Measurements from ENCODE around the gene BMPR1B. TPM values are rescaled to one million over a fixed set of nuclear protein-coding genes. Genes with fewer than 3 reads are reported as not detected.

The BMPR1B gene
- total and polyA plus RNA-seq, 2 of the 4 experiments (the other 2 are of a cell fraction) = 0.24 to 0.90 TPM

DNA sequence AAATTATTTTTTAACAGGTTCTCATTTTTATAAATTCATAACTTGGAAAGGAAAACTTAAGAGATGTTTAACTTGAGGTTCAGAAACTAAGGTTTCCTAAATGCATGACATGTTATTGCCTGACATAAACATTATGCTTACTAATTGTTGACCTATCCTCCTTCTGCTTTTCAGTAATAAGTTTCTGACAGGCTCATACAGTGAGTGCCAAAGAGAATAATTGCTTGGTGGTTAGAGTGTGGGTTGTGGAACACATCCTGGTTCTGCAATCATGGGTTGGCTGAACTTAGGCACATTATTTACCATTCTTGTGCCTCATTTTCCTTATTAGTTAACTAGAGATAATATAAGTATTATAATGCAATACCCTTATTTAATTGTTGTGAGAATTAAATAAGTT, 56.5 kb downstream of the BMPR1B start:
- Histone ChIP-seq H3K9me1 (ENCODE audit: insufficient read depth, low read length) (no peaks in the 10 kb centered on the region), H4K8ac (ENCODE audit: low read depth in 2 of 2, low read length in 2 of 2) (no peak overlapping the region), H3K4me2 (ENCODE audit: low read depth, low read length) (no peak overlapping the region), H3K4me1 (ENCODE audit: control insufficient read depth, insufficient read depth, low read length) (no peaks in the 10 kb centered on the region), H3K18ac (ENCODE audit: low read depth, low read length) (no peak overlapping the region), H2AFZ (replicated peaks; ENCODE audit: low read length, poor library complexity) (no peak overlapping the region), H3K4ac (ENCODE audit: low read depth, low read length) (no peak overlapping the region), H2BK120ac (ENCODE audit: low read depth, low read length) (no peak overlapping the region), H3K9ac (ENCODE audit: low read depth, low read length) (no peak overlapping the region), H4K5ac (ENCODE audit: low read depth, low read length) (no peak overlapping the region), H3K27me3 (ENCODE audit: control insufficient read depth, insufficient read depth, low read length) (peaks cover 2% of the 10 kb centered on the region; the same call in 1 of the 2 replicates), H3K14ac (replicated peaks; ENCODE audit: low read depth, low read length) (no peak overlapping the region), H2BK20ac (ENCODE audit: low read depth, low read length) (no peak overlapping the region), H3K56ac (ENCODE audit: extremely low read depth, insufficient read depth, low read length) (no peak overlapping the region), H3K27ac (ENCODE audit: insufficient read depth, low read length) (no peak overlapping the region), H2AK9ac (replicated peaks; ENCODE audit: low read depth, low read length, poor library complexity) (no peak overlapping the region), H2AK5ac (ENCODE audit: low read depth, low read length) (no peak overlapping the region), H3K36me3 (ENCODE audit: control insufficient read depth, insufficient read depth, low read length) (no peaks in the 10 kb centered on the region), H3K9me3 (ENCODE audit: control insufficient read depth, insufficient read depth, low read length) (no peaks in the 10 kb centered on the region), H3K23ac (ENCODE audit: low read depth, low read length) (no peak overlapping the region), H4K91ac (ENCODE audit: insufficient read depth, low read depth, low read length) (no peak overlapping the region), H2BK5ac (ENCODE audit: low read depth, low read length, poor library complexity, severe bottlenecking) (no peak overlapping the region), H3K79me1 (ENCODE audit: low read depth in 1 of 2, low read length in 2 of 2) (no peaks in the 10 kb centered on the region), H3K4me3 (ENCODE audit: insufficient read depth, low read depth, low read length) (no peak overlapping the region), H4K20me1 (ENCODE audit: insufficient read depth, low read length) (no peaks in the 10 kb centered on the region), H2BK15ac (ENCODE audit: low read depth, low read length) (no peak overlapping the region)
- intact Hi-C loops (cut with micrococcal nuclease) (loop anchor here (10.0 kb wide), 1 partner anchor 261 kb away; no protein-coding TSS in a partner anchor), dilution Hi-C loops (cut with HindIII; ENCODE audit: low sequenced_read_pairs, unreplicated experiment) (no loop called here), in situ Hi-C loops (cut with MboI; ENCODE audit: low sequenced_read_pairs) (no loop called here)
- no peak for TF ChIP-seq MXI1 (IDR thresholded peaks at IDR 0.05; ENCODE audit: borderline replicate concordance, low read depth, low read length)
- TF ChIP-seq CHD1 (IDR thresholded peaks at IDR 0.05; ENCODE audit: low read depth, low read length) = no peak
- no peak for TF ChIP-seq CEBPB (IDR thresholded peaks at IDR 0.05; ENCODE audit: low read depth, low read length)
- TF ChIP-seq, protein P1, sequence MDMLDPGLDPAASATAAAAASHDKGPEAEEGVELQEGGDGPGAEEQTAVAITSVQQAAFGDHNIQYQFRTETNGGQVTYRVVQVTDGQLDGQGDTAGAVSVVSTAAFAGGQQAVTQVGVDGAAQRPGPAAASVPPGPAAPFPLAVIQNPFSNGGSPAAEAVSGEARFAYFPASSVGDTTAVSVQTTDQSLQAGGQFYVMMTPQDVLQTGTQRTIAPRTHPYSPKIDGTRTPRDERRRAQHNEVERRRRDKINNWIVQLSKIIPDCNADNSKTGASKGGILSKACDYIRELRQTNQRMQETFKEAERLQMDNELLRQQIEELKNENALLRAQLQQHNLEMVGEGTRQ (IDR thresholded peaks at IDR 0.05; ENCODE audit: low read depth, low read length) = no peak
- TF ChIP-seq RFX5 (IDR thresholded peaks at IDR 0.05; ENCODE audit: low read depth, low read length) = no peak
- TF ChIP-seq NFE2L2 (IDR thresholded peaks at IDR 0.05; ENCODE audit: low read depth, low read length) = no peak
- TF ChIP-seq BHLHE40 (IDR thresholded peaks at IDR 0.05; ENCODE audit: low read depth, low read length) = no peak
- TF ChIP-seq CTCF (conservative IDR thresholded peaks at IDR 0.05; ENCODE audit: low read depth, low read length) = no peak
- no peak for TF ChIP-seq RAD21 (IDR thresholded peaks at IDR 0.05; ENCODE audit: low read length)
- no peak for TF ChIP-seq MAFK (IDR thresholded peaks at IDR 0.05; ENCODE audit: low read depth, low read length)
- TF ChIP-seq FOS (IDR thresholded peaks at IDR 0.05; ENCODE audit: low read depth, low read length) = no peak
- no peak for TF ChIP-seq SMC3 (IDR thresholded peaks at IDR 0.05; ENCODE audit: low read depth, low read length)
- no peak for TF ChIP-seq MAZ (IDR thresholded peaks at IDR 0.05; ENCODE audit: borderline replicate concordance, low read depth, low read length)
- ChIA-PET CTCF (no interaction called here), POLR2A (ENCODE audit: unreplicated experiment) (no interaction called here)
- ATAC-seq (ENCODE audit: low read depth) = peak; percentile 46
- peak; percentile 13 for DNase-seq
- BruUV-seq (replicated peaks) = no TSS peak

Data from IMR-90 (cell line).